NCI-H2196 treated with DMSO at 0.1 percent for 48 hours (cell line): ENCODE results near the gene CDH23.

Source experiments
- DNase-seq: peaks from one replicate; lab custom pipeline; 2025; ENCODE audit not compliant: unreplicated experiment; lab: John Stamatoyannopoulos, UW

The CDH23 gene

GRCh38 chr10:71391701-71392100 lies 5.0 kb upstream of the CDH23 start:
- no peak for DNase-seq

DNA sequence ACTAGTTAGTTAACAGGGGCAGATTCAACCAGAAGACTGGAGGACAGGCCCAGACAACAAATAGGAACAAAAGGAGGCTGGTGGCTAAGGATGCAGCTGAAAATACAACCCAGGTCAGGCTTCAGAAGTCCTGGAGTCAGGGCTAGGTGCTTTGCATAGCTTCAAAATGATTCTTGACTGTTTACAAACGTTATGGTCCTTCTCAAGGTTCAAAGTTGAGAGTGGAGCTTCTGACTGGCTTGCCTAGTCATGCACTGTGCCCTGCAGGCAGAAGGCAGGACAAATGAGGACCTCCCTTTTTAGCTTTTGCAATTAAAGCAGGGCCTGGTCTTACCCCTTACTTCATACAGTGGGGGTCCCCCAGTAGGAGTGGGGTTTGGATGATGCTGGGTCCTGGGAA lies 4.4 kb upstream of the CDH23 start:
- DNase-seq: no peak

- DNase-seq: no peak
Measured at GRCh38 chr10:71392791-71393781, 3.6 kb upstream of the CDH23 start.

GRCh38 chr10:71393841-71394475 lies 2.8 kb upstream of the CDH23 start:
- DNase-seq: no peak

- no peak for DNase-seq
Measured at GRCh38 chr10:71394926-71395562, 1.7 kb upstream of the CDH23 start.

GRCh38 chr10:71395621-71396020 lies 1.1 kb upstream of the CDH23 start:
- DNase-seq: no peak

- no peak for DNase-seq
Measured at GRCh38 chr10:71396084-71396710, 523 bp upstream of the CDH23 start.

DNA sequence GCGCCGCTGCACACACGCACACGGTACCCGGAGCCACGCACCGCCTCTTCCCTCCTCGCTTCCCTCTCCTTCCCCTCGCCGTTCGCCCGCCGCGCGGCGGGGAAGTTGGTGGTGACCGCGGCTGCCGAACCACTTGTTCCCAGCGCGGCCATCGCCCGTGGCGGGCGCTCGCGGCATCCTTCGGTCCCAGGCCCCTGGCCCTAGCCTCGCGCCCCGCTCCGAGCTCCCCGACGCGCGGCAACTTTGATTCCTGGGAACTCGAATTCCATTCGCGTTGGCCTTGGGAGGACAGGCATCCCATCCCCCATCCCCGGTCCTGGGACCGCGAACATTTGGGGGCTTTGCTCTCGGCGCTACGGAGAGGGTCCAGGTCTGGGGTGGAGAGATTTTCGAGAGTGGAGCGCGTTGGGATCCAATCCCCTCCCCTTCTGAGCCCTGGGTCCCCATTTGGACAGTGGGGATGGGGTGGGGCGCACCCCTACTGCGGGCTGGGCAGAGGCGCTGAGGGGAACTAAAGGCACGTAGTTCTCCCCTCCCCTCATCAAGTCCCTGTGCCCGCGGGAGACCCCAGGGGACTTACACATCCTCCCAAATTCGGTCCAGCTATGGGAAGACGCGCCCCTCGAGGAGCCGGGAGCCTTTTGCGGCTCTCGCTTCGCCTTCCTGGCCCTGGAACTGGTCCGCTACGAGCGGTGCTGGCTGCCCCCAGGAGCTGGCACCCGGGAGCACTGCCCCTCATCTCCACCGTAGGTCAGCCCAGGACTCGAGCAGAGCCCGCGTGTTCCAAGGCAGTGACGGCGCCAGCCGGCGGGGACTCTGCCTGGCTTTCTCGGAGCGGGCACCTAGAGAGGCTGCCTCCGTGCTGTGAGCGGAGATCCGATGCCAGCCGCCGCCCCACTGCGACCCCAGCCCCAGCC lies 834 bp downstream of the CDH23 start:
- no peak for DNase-seq

GRCh38 chr10:71398976-71399375 lies 2.3 kb downstream of the CDH23 start:
- no peak for DNase-seq

DNA sequence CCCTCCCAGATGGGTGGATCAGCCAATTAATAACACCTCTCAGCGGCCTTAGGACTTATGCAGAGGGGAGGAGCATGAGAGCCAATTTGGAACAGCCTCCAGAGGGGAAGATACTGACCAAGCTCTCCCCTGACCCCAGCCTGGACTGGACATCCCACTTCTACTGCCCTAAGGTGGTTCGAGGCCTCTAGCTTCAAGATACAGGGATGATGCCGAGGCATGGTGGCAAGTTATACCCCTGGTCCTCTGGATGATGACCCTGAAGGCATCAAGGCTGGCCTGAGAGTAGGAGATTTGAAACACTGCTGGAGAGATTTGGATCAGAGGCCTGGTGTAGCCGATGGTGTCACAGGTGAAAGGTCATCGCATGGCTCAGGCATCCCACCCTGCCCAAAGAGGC lies 3.2 kb downstream of the CDH23 start:
- no peak for DNase-seq

- DNase-seq: no peak
Measured at GRCh38 chr10:71401056-71401455, 4.3 kb downstream of the CDH23 start.

DNA sequence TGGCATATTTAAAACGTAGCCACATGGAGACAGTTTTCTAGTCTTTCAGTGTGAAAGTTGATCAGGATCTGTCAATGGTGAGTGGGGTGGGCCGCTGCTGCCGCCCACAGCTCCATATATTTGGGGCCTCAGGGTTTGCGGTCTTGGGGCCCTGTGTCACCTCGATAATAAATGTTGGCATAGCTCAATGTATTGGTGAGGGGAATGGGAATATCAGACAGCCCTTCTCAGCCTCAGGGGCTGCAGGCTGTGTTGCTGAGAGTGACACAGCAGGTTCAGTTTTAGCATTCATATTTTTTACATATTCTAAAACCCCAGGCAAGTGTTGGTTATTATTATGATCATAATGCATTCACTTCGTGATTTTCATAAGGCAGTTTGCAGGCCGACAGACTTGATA lies 5.3 kb downstream of the CDH23 start:
- DNase-seq: no peak

DNA sequence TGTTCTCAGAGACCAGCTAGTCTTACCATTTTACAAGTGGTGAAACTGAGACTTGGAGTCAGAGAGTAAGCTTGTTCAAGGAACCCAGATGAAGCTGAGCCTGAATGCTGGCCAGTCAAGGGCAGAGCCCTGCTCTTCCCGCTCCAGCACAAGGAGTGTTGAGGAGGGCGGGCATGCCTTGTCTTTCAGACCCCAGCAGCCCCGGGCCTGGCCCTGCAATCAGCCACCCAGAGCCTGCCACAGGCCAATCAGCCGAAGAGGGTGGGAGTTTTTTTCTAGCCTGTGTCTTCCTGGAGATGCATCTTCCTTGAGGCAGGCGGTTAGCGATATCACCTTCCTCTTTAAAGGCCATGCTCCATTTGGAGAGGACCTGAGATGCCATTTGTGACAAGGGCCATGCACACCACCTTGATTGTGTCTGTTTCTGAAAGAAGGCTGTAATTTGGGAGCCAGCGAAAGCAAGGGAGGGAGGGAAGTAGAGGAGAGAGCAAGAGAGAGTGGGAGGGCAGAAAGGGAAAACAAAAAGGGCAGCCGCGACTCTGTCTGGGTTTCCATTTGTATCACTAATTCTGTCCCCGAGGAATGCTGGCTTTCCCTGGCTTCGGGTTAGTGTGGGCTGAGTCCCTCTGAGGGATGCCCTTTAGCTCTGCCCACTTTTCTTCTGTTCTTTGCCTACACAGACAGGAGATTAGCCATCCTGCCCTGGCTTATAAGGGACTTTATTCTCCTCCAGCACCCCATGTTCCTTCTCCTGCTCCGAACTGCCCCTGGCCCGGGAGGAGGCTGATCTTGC lies 8.0 kb downstream of the CDH23 start:
- no peak for DNase-seq

GRCh38 chr10:71406878-71407277 lies 10.2 kb downstream of the CDH23 start:
- DNase-seq: no peak

DNA sequence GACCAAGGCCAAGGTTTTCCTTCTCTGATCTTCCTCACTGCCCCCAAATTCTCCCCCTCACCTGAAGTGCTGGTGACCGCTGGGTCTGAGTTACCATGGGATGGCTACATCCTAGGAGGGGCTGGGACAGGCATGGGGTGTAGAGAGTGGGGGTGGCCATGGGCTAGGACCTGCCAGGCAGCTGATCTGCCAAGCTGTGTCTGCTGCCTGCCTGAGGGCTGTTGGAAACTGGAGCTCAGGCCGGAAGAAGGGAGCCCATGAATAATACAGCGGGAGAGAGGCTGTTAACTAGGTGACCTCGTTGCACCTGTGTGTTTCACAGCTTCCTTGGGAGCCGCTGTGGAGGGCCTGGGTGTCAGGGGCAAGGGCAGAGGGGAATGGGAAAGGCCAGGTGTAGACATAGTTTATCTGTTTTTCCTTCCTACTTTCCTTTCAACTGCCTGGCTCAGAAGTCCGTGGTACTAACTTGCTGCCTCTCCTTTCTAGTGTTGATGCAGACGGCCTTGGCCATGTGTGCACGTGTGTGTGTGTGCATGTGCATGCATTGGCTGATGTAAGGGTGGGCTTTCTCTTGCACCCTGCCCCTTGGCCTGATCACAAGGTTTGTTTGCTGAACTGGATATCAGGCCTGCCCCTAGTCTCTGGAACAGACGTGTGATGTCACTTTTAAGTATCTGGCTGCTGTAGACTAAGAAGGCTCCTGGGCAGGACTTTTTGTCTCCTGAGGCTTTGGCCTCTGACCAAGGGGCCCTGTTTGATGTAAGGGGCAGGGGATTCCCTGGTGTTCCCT lies 11.9 kb downstream of the CDH23 start:
- no peak for DNase-seq

- no peak for DNase-seq
Measured at GRCh38 chr10:71409516-71410104, 12.9 kb downstream of the CDH23 start.

- DNase-seq: no peak
Measured at GRCh38 chr10:71413581-71413980, 16.9 kb downstream of the CDH23 start.

GRCh38 chr10:71414359-71414758 lies 17.6 kb downstream of the CDH23 start:
- no peak for DNase-seq
